Lower leg skin (tissue), 3 donors: ENCODE measurements around the gene ZFP36L1.

Experiments used
- POLR2A ChIP-seq, 2 donors: fragments of 450-650 bp; IDR thresholded peaks; one replicate each; pipeline ENCODE4 v1.6.1; 2016 to 2017; ENCODE audit warnings: antibody characterized with exemption in 2 of 2, mild to moderate bottlenecking in 1 of 2, moderate library complexity in 1 of 2
- TF ChIP-seq, protein P1 (sequence below), 3 donors: fragments of 450-650 bp; IDR thresholded peaks; one replicate each; pipeline ENCODE4 v1.5.1; 2016; ENCODE audit warnings: antibody characterized with exemption in 3 of 3, mild to moderate bottlenecking in 3 of 3, moderate library complexity in 2 of 3

DNA sequence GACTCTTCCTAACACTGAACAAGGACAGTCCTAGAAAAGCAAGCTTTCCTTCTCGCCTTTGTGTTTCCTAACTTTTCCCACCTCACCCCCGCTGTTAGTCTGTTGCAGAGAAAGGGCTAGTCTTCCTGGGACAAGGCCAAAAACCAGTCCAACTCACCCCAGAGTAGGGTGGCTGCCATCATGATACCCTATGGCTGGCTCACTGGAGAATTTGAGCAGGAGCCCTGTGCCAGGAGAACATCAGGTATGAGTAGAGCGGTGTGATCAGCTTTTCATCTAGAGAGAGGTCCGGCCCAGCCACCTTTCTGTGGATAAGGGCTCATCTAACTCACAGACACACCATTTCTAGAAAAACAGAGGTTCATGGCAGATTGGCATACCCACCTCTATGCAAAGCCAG lies 16.7 kb upstream of the ZFP36L1 start:
- TF ChIP-seq POLR2A (IDR thresholded peaks at IDR 0.05) = no peak
- TF ChIP-seq, protein P1, sequence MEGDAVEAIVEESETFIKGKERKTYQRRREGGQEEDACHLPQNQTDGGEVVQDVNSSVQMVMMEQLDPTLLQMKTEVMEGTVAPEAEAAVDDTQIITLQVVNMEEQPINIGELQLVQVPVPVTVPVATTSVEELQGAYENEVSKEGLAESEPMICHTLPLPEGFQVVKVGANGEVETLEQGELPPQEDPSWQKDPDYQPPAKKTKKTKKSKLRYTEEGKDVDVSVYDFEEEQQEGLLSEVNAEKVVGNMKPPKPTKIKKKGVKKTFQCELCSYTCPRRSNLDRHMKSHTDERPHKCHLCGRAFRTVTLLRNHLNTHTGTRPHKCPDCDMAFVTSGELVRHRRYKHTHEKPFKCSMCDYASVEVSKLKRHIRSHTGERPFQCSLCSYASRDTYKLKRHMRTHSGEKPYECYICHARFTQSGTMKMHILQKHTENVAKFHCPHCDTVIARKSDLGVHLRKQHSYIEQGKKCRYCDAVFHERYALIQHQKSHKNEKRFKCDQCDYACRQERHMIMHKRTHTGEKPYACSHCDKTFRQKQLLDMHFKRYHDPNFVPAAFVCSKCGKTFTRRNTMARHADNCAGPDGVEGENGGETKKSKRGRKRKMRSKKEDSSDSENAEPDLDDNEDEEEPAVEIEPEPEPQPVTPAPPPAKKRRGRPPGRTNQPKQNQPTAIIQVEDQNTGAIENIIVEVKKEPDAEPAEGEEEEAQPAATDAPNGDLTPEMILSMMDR (IDR thresholded peaks at IDR 0.05) = no peak
